ENCODE measurements around the gene RNF144B. TPM values are rescaled to one million over a fixed set of nuclear protein-coding genes. Genes with fewer than 3 reads are reported as not detected.

Gene RNF144B
- total RNA-seq, 4 donors from 2014 or later = 1.4 to 14.9 (median 2.4) TPM

DNA sequence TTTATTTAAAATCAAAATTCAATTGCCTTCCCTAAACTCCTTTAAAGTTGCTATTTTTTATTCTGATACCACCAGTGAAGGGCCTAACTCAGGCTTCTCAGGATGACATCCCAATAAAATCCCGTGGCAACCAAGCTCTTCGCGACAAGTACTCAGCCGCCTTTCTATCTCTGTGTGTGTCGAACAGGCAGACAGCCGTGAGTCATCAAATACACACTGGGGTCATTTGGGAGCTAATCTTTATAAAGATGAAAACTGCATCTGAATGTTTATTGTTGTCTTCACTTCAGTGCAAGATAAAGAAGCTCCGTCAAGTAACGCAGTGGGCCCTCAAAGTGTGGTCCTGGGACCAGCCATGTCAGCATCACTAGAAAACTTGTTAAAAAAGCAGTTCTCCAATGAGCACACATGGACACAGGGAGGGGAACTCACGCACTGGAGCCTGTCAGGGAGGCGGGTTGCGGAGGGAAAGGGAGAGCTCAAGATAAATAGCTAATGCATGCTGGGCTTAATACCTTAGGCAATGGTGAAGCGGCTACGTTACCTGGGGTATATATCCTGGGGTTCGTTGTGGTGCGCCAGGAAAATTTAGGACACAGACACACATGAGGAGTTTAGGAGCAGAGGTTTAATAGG lies 119.3 kb downstream of the RNF144B start:
- Histone ChIP-seq H3K4me3 (no peak overlapping the region), H3K4me1 (no peaks in the 10 kb centered on the region), H3K27me3 (no peaks in the 10 kb centered on the region), H3K9me3 (no peaks in the 10 kb centered on the region), H3K36me3 (no peaks in the 10 kb centered on the region), H3K27ac (no peak overlapping the region)
- no peak for DNase-seq
- TF ChIP-seq POLR2A (IDR thresholded peaks at IDR 0.05) = no peak
- TF ChIP-seq, protein P1, sequence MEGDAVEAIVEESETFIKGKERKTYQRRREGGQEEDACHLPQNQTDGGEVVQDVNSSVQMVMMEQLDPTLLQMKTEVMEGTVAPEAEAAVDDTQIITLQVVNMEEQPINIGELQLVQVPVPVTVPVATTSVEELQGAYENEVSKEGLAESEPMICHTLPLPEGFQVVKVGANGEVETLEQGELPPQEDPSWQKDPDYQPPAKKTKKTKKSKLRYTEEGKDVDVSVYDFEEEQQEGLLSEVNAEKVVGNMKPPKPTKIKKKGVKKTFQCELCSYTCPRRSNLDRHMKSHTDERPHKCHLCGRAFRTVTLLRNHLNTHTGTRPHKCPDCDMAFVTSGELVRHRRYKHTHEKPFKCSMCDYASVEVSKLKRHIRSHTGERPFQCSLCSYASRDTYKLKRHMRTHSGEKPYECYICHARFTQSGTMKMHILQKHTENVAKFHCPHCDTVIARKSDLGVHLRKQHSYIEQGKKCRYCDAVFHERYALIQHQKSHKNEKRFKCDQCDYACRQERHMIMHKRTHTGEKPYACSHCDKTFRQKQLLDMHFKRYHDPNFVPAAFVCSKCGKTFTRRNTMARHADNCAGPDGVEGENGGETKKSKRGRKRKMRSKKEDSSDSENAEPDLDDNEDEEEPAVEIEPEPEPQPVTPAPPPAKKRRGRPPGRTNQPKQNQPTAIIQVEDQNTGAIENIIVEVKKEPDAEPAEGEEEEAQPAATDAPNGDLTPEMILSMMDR (IDR thresholded peaks at IDR 0.05) = no peak

- H3K36me3 ChIP-seq = no peaks in the 10 kb centered on the region
- H3K27me3 ChIP-seq = no peaks in the 10 kb centered on the region
- no peaks in the 10 kb centered on the region for H3K9me3 ChIP-seq
- TF ChIP-seq, protein P1 (IDR thresholded peaks at IDR 0.05) = no peak
- no peak for TF ChIP-seq POLR2A (IDR thresholded peaks at IDR 0.05)
- no peak overlapping the region for H3K27ac ChIP-seq
- H3K4me1 ChIP-seq = no peaks in the 10 kb centered on the region
- no peak overlapping the region for H3K4me3 ChIP-seq
- DNase-seq = no peak
Measured at GRCh38 chr6:18507018-18507415, 119.9 kb downstream of the RNF144B start.

- Histone ChIP-seq H3K9me3 (no peaks in the 10 kb centered on the region), H3K27ac (no peak overlapping the region), H3K36me3 (no peaks in the 10 kb centered on the region), H3K4me1 (no peaks in the 10 kb centered on the region), H3K27me3 (no peaks in the 10 kb centered on the region), H3K4me3 (no peak overlapping the region)
- no peak for DNase-seq
- no peak for TF ChIP-seq POLR2A (IDR thresholded peaks at IDR 0.05)
- TF ChIP-seq, protein P1 (IDR thresholded peaks at IDR 0.05) = no peak
Measured at GRCh38 chr6:18507561-18507960, 120.4 kb downstream of the RNF144B start.

GRCh38 chr6:18509871-18510643 lies 122.9 kb downstream of the RNF144B start:
- no peak for DNase-seq
- no peaks in the 10 kb centered on the region for H3K36me3 ChIP-seq
- H3K27me3 ChIP-seq = no peaks in the 10 kb centered on the region
- H3K9me3 ChIP-seq = no peaks in the 10 kb centered on the region
- H3K4me3 ChIP-seq = no peak overlapping the region
- H3K27ac ChIP-seq = no peak overlapping the region
- no peaks in the 10 kb centered on the region for H3K4me1 ChIP-seq
- no peak for TF ChIP-seq POLR2A (IDR thresholded peaks at IDR 0.05)
- TF ChIP-seq, protein P1 (IDR thresholded peaks at IDR 0.05) = no peak

DNA sequence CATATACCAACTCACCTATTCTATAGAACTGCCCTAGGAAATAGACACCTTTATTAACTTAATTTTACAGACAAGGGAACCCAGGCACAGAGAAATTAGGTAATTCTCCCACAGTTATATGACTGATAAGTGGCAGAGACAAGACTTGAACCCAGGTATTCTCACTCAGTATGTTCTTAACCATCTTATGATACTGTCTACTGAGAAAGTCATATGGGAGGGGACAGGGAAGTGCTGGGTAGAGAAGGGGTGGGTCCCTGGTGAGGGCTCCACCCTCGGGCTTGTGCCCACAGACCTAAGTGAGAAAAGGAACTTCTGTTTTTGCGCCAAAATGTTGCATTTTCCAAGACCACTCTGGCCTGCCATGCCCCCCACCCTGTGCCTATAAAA lies 123.5 kb downstream of the RNF144B start:
- no peak for DNase-seq
- H3K4me1 ChIP-seq = no peaks in the 10 kb centered on the region
- no peaks in the 10 kb centered on the region for H3K27me3 ChIP-seq
- H3K4me3 ChIP-seq = no peak overlapping the region
- no peak overlapping the region for H3K27ac ChIP-seq
- H3K9me3 ChIP-seq = no peaks in the 10 kb centered on the region
- TF ChIP-seq, protein P1 (IDR thresholded peaks at IDR 0.05) = no peak
- TF ChIP-seq POLR2A (IDR thresholded peaks at IDR 0.05) = no peak
- H3K36me3 ChIP-seq = no peaks in the 10 kb centered on the region
